ENCODE data around the gene LHPP.
A peak's percentile ranks its signal among the peaks of the same experiment; 100 is the strongest.

LHPP gene

DNA sequence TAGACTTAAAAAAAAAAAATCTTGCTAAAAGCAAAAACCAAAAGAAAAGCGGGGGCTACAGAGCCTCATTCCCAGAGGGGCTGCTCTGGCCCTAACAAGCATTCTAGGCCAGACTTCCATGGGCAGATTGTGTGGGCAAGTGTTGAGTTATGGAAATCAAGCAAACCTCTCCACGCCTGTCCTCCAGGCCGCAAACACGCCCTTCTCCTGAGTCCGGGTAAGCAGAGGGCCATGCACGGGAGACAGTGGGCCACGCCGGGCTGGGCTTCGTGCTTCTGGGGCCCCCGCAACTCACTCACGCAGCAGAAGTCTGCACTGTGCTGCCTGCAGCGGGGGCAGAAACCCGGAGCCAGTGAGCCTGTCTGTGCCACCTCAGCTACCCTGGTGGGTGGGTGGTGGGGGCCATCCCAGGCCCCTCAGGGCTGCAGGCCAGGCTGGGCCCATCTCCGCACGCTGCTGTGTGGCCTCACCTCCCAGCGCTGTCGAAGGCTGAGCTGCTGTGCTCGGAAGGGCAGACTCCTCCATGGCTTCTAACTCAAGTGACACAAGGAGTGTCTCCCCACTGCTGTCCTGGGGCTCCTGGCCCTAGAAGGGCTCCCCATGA is 156.9 kb downstream of the LHPP start:
- no peaks in the 10 kb centered on the region; the same call in 1 of the 2 replicates for H3F3A ChIP-seq (ENCODE audit: control insufficient read depth, insufficient read depth)
- peaks cover 85% of the 10 kb centered on the region for H3K4me1 ChIP-seq (ENCODE audit: control insufficient read depth, low read length)
- peaks cover 27% of the 10 kb centered on the region for H3K36me3 ChIP-seq (ENCODE audit: control insufficient read depth, low read length)
- peaks cover 17% of the 10 kb centered on the region for H3K79me2 ChIP-seq (ENCODE audit: control insufficient read depth, low read length)
- H3K4me2 ChIP-seq (ENCODE audit: low read length) = peak overlapping the region; percentile 67
- H4K20me1 ChIP-seq (ENCODE audit: control insufficient read depth, insufficient read depth, low read depth, low read length) = no peaks in the 10 kb centered on the region
- H3K9me2 ChIP-seq (replicated peaks; ENCODE audit: control insufficient read depth, low read length) = no peaks in the 10 kb centered on the region
- no peaks in the 10 kb centered on the region for H3K27me3 ChIP-seq (ENCODE audit: control insufficient read depth, low read length)
- H3K4me3 ChIP-seq (ENCODE audit: low read length) = peak overlapping the region; percentile 54
- H3K27ac ChIP-seq (ENCODE audit: low read depth, low read length) = peak overlapping the region; percentile 71
- no peak for TF ChIP-seq EZH2phosphoT487 (IDR thresholded peaks at IDR 0.05; ENCODE audit: borderline replicate concordance, low read length)
- TF ChIP-seq CTCF (IDR thresholded peaks at IDR 0.05; ENCODE audit: low read depth, low read length, poor library complexity, severe bottlenecking) = no peak
- no peaks in the 10 kb centered on the region for H3K9me3 ChIP-seq (ENCODE audit: control insufficient read depth, insufficient read depth, low read length)

- Histone ChIP-seq H3K4me2 (ENCODE audit: low read length) (peak overlapping the region; percentile 67), H3K9me2 (replicated peaks; ENCODE audit: control insufficient read depth, low read length) (no peaks in the 10 kb centered on the region), H3K27me3 (ENCODE audit: control insufficient read depth, low read length) (no peaks in the 10 kb centered on the region), H3K9me3 (ENCODE audit: control insufficient read depth, insufficient read depth, low read length) (no peaks in the 10 kb centered on the region), H3F3A (ENCODE audit: control insufficient read depth, insufficient read depth) (no peaks in the 10 kb centered on the region; the same call in 1 of the 2 replicates), H4K20me1 (ENCODE audit: control insufficient read depth, insufficient read depth, low read depth, low read length) (no peaks in the 10 kb centered on the region), H3K4me1 (ENCODE audit: control insufficient read depth, low read length) (peaks cover 79% of the 10 kb centered on the region), H3K27ac (ENCODE audit: low read depth, low read length) (peak overlapping the region; percentile 71), H3K36me3 (ENCODE audit: control insufficient read depth, low read length) (peaks cover 27% of the 10 kb centered on the region), H3K79me2 (ENCODE audit: control insufficient read depth, low read length) (peaks cover 17% of the 10 kb centered on the region), H3K4me3 (ENCODE audit: low read length) (peak overlapping the region; percentile 45)
- TF ChIP-seq EZH2phosphoT487 (IDR thresholded peaks at IDR 0.05; ENCODE audit: borderline replicate concordance, low read length) (no peak), CTCF (IDR thresholded peaks at IDR 0.05; ENCODE audit: low read depth, low read length, poor library complexity, severe bottlenecking) (no peak)
These were observed 157.6 kb downstream of the LHPP start for GRCh38 chr10:124619195-124619594.

- Histone ChIP-seq H3K36me3 (ENCODE audit: control insufficient read depth, low read length) (peaks cover 27% of the 10 kb centered on the region), H3K4me3 (ENCODE audit: low read length) (peak overlapping the region; percentile 45), H3K4me1 (ENCODE audit: control insufficient read depth, low read length) (peaks cover 79% of the 10 kb centered on the region), H4K20me1 (ENCODE audit: control insufficient read depth, insufficient read depth, low read depth, low read length) (no peaks in the 10 kb centered on the region), H3K9me2 (replicated peaks; ENCODE audit: control insufficient read depth, low read length) (no peaks in the 10 kb centered on the region), H3K9me3 (ENCODE audit: control insufficient read depth, insufficient read depth, low read length) (no peaks in the 10 kb centered on the region), H3K27ac (ENCODE audit: low read depth, low read length) (peak overlapping the region; percentile 71), H3F3A (ENCODE audit: control insufficient read depth, insufficient read depth) (no peaks in the 10 kb centered on the region; the same call in 1 of the 2 replicates), H3K4me2 (ENCODE audit: low read length) (peak overlapping the region; percentile 67), H3K27me3 (ENCODE audit: control insufficient read depth, low read length) (no peaks in the 10 kb centered on the region), H3K79me2 (ENCODE audit: control insufficient read depth, low read length) (peaks cover 17% of the 10 kb centered on the region)
- TF ChIP-seq CTCF (IDR thresholded peaks at IDR 0.05; ENCODE audit: low read depth, low read length, poor library complexity, severe bottlenecking) = no peak
- no peak for TF ChIP-seq EZH2phosphoT487 (IDR thresholded peaks at IDR 0.05; ENCODE audit: borderline replicate concordance, low read length)
These were observed 158.3 kb downstream of the LHPP start for GRCh38 chr10:124619802-124620490.
